B cell (primary cell): ENCODE results near the gene SCML1. TPM values are rescaled to one million over a fixed set of nuclear protein-coding genes. Genes with fewer than 3 reads are reported as not detected.

Source experiments
- ATAC-seq: fragments of 200-7000 bp; cut with Tn5 transposase; one replicate; pipeline ENCODE4 v1.10.0; 2021; ENCODE audit warnings: low read depth, mild to moderate bottlenecking, moderate number of reproducible peaks, moderate library complexity
- CTCF ChIA-PET: fragments of 350-600 bp; sonication (Branson Sonifier 250); formaldehyde crosslinking; loops from one replicate; lab custom pipeline; 2021; ENCODE audit warnings: antibody characterized with exemption, inconsistent platforms; lab: Charles Lee
- POLR2A ChIA-PET: fragments of 350-600 bp; sonication (Branson Sonifier 250); formaldehyde crosslinking; loops from one replicate; lab custom pipeline; 2021; ENCODE audit warnings: antibody characterized with exemption; lab: Charles Lee
- DNase-seq: peaks from one replicate; pipeline ENCODE4 v3.0.0; 2013
- H2AFZ ChIP-seq: 2 replicates; pipeline ENCODE4 v1.6.1; 2012; ENCODE audit warnings: mild to moderate bottlenecking, low read depth, low read length; ENCODE audit not compliant: insufficient read depth, poor library complexity, severe bottlenecking
- H3K27ac ChIP-seq, 2 donors: 1 replicate in 1 of 2; 2 replicates in 1 of 2; pipeline ENCODE4 v1.5.1; 2012 to 2013; ENCODE audit warnings: low read length in 2 of 2, mild to moderate bottlenecking in 2 of 2, moderate library complexity in 1 of 2
- H3K27me3 ChIP-seq, 4 experiments: fragments of 200-600 bp in 1 of 4; sonication (generic) in 1 of 4; replicated peaks in 1 of 4; 1 replicate in 2 of 4; 2 replicates in 2 of 4; pipeline versions ENCODE4 v1.6.1 to v1.7.0; 2013 to 2016; ENCODE audit warnings: low read length in 3 of 4, mild to moderate bottlenecking in 2 of 4, mixed read lengths in 1 of 4, moderate library complexity in 1 of 4; ENCODE audit not compliant: insufficient read depth in 4 of 4, control insufficient read depth in 3 of 4; ENCODE audit errors: control extremely low read depth in 1 of 4
- H3K36me3 ChIP-seq, 2 experiments: replicated peaks in 1 of 2; 1 replicate in 1 of 2; 2 replicates in 1 of 2; pipeline versions ENCODE4 v1.6.1 to v1.7.1; 2013; ENCODE audit warnings: low read length in 1 of 2; ENCODE audit not compliant: insufficient read depth in 2 of 2, control insufficient read depth in 1 of 2; ENCODE audit errors: control extremely low read depth in 1 of 2, extremely low read depth in 1 of 2
- H3K4me1 ChIP-seq, 2 donors: fragments of 200-600 bp in 1 of 2; sonication (generic) in 1 of 2; 1 replicate in 1 of 2; 2 replicates in 1 of 2; pipeline versions ENCODE4 v1.5.1 to v1.6.1; 2013 to 2017; ENCODE audit warnings: low read length in 2 of 2; ENCODE audit not compliant: control insufficient read depth in 2 of 2, insufficient read depth in 2 of 2
- H3K4me2 ChIP-seq: replicated peaks from 2 replicates; pipeline ENCODE3; 2012; ENCODE audit warnings: mild to moderate bottlenecking, low read depth, low read length; ENCODE audit not compliant: poor library complexity, severe bottlenecking
- H3K4me3 ChIP-seq, 5 experiments: fragments of 200-600 bp in 1 of 5; sonication (generic) in 1 of 5; 1 replicate in 3 of 5; 2 replicates in 2 of 5; pipeline versions ENCODE4 v1.5.1 to v1.7.0; 2011 to 2016; ENCODE audit warnings: low read length in 4 of 5, mild to moderate bottlenecking in 4 of 5, low read depth in 2 of 5, control low read depth in 1 of 5, moderate library complexity in 1 of 5; ENCODE audit not compliant: insufficient read depth in 1 of 5; ENCODE audit errors: control extremely low read depth in 1 of 5, extremely low read depth in 1 of 5
- H3K79me2 ChIP-seq: fragments of 200-600 bp; sonication (generic); one replicate; pipeline ENCODE4 v1.6.0; 2016; ENCODE audit warnings: low read length; ENCODE audit not compliant: control insufficient read depth, insufficient read depth
- H3K9ac ChIP-seq: fragments of 200-600 bp; sonication (generic); 2 replicates; pipeline ENCODE4 v1.6.1; 2017; ENCODE audit warnings: mild to moderate bottlenecking, low read length, moderate library complexity
- H3K9me3 ChIP-seq, 3 donors: one replicate each; pipeline versions ENCODE4 v1.6.1 to v1.7.1; 2013; ENCODE audit warnings: low read length in 2 of 3; ENCODE audit not compliant: control insufficient read depth in 2 of 3, insufficient read depth in 1 of 3; ENCODE audit errors: control extremely low read depth in 1 of 3
- H4K20me1 ChIP-seq: 2 replicates; pipeline ENCODE4 v1.6.0; 2012; ENCODE audit warnings: mild to moderate bottlenecking, low read length; ENCODE audit not compliant: insufficient read depth, control insufficient read depth, poor library complexity, severe bottlenecking
- H3K27ac Mint-ChIP-seq: one replicate; pipeline ENCODE4 v1.8.0; 2021; ENCODE audit warnings: mixed read lengths
- H3K27me3 Mint-ChIP-seq: one replicate; pipeline ENCODE4 v1.8.0; 2021; ENCODE audit warnings: mixed read lengths
- H3K4me1 Mint-ChIP-seq: one replicate; pipeline ENCODE4 v1.8.0; 2021; ENCODE audit warnings: mixed read lengths
- H3K4me3 Mint-ChIP-seq: one replicate; pipeline ENCODE4 v1.8.0; 2021; ENCODE audit warnings: mixed read lengths
- H3K9me3 Mint-ChIP-seq: one replicate; pipeline ENCODE4 v1.8.0; 2022; ENCODE audit warnings: mixed read lengths; ENCODE audit not compliant: insufficient read depth
- EZH2 ChIP-seq: IDR thresholded peaks from 2 replicates; pipeline ENCODE4 v1.6.1; 2012; ENCODE audit warnings: borderline replicate concordance, low read depth, mild to moderate bottlenecking, moderate library complexity, low read length; ENCODE audit not compliant: insufficient read depth, poor library complexity, severe bottlenecking
- WGBS: methylation state at CpG from one replicate; pipeline ENCODE4 v1.1.5; 2013; ENCODE audit warnings: missing lambda C conversion rate; ENCODE audit not compliant: insufficient coverage; 5-methylcytosine and 5-hydroxymethylcytosine counted together
- intact Hi-C: fragments of 100-400 bp; cut with micrococcal nuclease; formaldehyde crosslinking; loops from one replicate; pipeline ENCODE4 v1.10.0; 2022
- polyA plus RNA-seq: library from polyadenylated mRNA; depleted of rRNA; stranded (reverse); fragments of >200 nt; gene quantifications from 2 replicates; pipeline ENCODE4 v1.2.3, GENCODE V29; 2012
- total RNA-seq, 2 donors: library from RNA; stranded (reverse); fragments of 120-200 nt in 1 of 2; gene quantifications; 1 replicate in 1 of 2; 2 replicates in 1 of 2; pipeline versions ENCODE4 v1.2.3 to v1.2.4, GENCODE V29; 2013 to 2022
- TF ChIP-seq, protein P1 (sequence below): fragments of 200-600 bp; IDR thresholded peaks from one replicate; pipeline ENCODE4 v1.8.0; 2022; ENCODE audit warnings: antibody characterized with exemption, mild to moderate bottlenecking

Gene SCML1
- total and polyA plus RNA-seq, 2 donors (not counting 1 experiment from before 2014, with no cell fraction given): 6.7 to 9.6 TPM

DNA sequence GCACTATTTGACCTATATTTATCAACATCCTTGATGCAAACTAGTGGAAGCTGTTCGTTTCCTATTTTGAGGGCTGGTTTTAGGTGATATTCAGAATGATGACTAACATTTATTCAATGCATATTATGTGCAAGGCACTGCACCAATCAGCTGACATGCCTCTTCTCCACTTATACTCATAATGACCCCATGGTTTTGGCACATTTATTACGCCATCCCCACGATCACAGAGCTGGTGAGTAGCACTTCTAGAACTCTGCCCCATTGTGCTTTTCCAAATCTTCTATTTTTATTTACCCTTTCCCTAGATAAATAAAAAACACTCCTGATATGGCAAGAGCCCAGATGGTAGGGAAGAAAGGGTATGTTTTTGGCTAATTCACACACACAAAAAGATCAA lies 13.1 kb downstream of the SCML1 start:
- no peaks in the 10 kb centered on the region for H3K27me3 Mint-ChIP-seq
- ATAC-seq: no peak
- H3K9me3 Mint-ChIP-seq: no peaks in the 10 kb centered on the region
- no peak for TF ChIP-seq EZH2
- TF ChIP-seq, protein P1, sequence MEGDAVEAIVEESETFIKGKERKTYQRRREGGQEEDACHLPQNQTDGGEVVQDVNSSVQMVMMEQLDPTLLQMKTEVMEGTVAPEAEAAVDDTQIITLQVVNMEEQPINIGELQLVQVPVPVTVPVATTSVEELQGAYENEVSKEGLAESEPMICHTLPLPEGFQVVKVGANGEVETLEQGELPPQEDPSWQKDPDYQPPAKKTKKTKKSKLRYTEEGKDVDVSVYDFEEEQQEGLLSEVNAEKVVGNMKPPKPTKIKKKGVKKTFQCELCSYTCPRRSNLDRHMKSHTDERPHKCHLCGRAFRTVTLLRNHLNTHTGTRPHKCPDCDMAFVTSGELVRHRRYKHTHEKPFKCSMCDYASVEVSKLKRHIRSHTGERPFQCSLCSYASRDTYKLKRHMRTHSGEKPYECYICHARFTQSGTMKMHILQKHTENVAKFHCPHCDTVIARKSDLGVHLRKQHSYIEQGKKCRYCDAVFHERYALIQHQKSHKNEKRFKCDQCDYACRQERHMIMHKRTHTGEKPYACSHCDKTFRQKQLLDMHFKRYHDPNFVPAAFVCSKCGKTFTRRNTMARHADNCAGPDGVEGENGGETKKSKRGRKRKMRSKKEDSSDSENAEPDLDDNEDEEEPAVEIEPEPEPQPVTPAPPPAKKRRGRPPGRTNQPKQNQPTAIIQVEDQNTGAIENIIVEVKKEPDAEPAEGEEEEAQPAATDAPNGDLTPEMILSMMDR: no peak
- no peak overlapping the region for H3K4me3 ChIP-seq
- intact Hi-C loops: no loop called here
- no peaks in the 10 kb centered on the region for H3K79me2 ChIP-seq
- H3K27ac ChIP-seq: no peak overlapping the region
- H3K9me3 ChIP-seq: no peaks in the 10 kb centered on the region
- no peak overlapping the region for H2AFZ ChIP-seq
- no peaks in the 10 kb centered on the region for H3K27me3 ChIP-seq
- H3K27ac Mint-ChIP-seq: no peak overlapping the region
- no peak overlapping the region for H3K4me3 Mint-ChIP-seq
- no peaks in the 10 kb centered on the region for H4K20me1 ChIP-seq
- no peaks in the 10 kb centered on the region for H3K4me1 ChIP-seq
- ChIA-PET CTCF (no interaction called here), POLR2A (no interaction called here)
- WGBS: no CpG with 5 or more reads among the region's 3 CpGs
- no peaks in the 10 kb centered on the region for H3K4me1 Mint-ChIP-seq
- no peak overlapping the region for H3K9ac ChIP-seq
- H3K4me2 ChIP-seq: no peak overlapping the region
- H3K36me3 ChIP-seq: peaks cover 0 to 2% of the 10 kb centered on the region in 2 experiments
- DNase-seq: no peak

DNA sequence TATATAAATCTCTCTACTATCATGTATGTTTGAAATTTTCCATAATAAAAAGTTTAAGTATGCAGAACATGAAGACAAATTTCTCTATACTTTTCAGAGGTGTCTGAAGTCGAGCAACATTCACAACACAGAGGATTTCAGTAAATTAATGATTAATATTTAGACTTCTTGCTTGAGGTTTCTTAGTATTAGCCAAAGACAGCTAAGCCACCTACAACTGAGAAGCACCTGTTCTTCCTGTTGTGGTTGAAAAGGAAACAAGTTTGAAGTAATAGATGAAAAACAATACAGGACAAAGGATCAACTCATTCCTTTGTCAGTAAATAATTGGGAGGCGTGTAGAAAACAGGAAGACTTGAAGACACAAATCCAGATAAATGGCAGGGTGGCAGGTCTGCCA lies 21.1 kb downstream of the SCML1 start:
- H3K4me3 ChIP-seq: no peak overlapping the region
- intact Hi-C loops: no loop called here

More for the DNA sequence above, 21.1 kb downstream of the SCML1 start:
- TF ChIP-seq EZH2: no peak
- TF ChIP-seq, protein P1: no peak
- DNase-seq: no peak
- Histone ChIP-seq H3K9me3 (no peaks in the 10 kb centered on the region), H2AFZ (no peak overlapping the region), H3K9ac (no peak overlapping the region), H3K79me2 (no peaks in the 10 kb centered on the region), H3K4me1 (no peaks in the 10 kb centered on the region), H3K36me3 (no peaks in the 10 kb centered on the region), H3K27ac (no peak overlapping the region), H3K27me3 (no peaks in the 10 kb centered on the region), H4K20me1 (no peaks in the 10 kb centered on the region), H3K4me2 (no peak overlapping the region)
- H3K27ac Mint-ChIP-seq: no peak overlapping the region
- ChIA-PET POLR2A (no interaction called here), CTCF (no interaction called here)
- no peaks in the 10 kb centered on the region for H3K9me3 Mint-ChIP-seq
- no CpG with 5 or more reads among the region's 2 CpGs for WGBS
- no peaks in the 10 kb centered on the region for H3K4me1 Mint-ChIP-seq
- no peak for ATAC-seq
- no peak overlapping the region for H3K4me3 Mint-ChIP-seq
- H3K27me3 Mint-ChIP-seq: no peaks in the 10 kb centered on the region
